Activated CD4-positive, alpha-beta memory T cell treated with anti-CD3 and anti-CD28 coated beads for 36 hours (primary cell): ENCODE data around the gene MAML3. TPM values are rescaled to one million over a fixed set of nuclear protein-coding genes. Genes with fewer than 3 reads are reported as not detected.

Experiments used
- CTCF ChIA-PET: fragments of 350-600 bp; sonication (Branson Sonifier 250); formaldehyde crosslinking; loops from one replicate; lab custom pipeline; 2021; ENCODE audit warnings: antibody characterized with exemption, inconsistent platforms; lab: Charles Lee
- POLR2A ChIA-PET: fragments of 350-600 bp; sonication (Branson Sonifier 250); formaldehyde crosslinking; loops from one replicate; lab custom pipeline; 2021; ENCODE audit warnings: antibody characterized with exemption; lab: Charles Lee
- DNase-seq: peaks from one replicate; pipeline ENCODE4 v3.0.0-alpha.2; 2020
- H3K27ac Mint-ChIP-seq: one replicate; pipeline ENCODE4 v1.8.0; 2021; ENCODE audit warnings: mixed read lengths
- H3K27me3 Mint-ChIP-seq: one replicate; pipeline ENCODE4 v1.8.0; 2021; ENCODE audit warnings: mixed read lengths
- H3K36me3 Mint-ChIP-seq: one replicate; pipeline ENCODE4 v1.8.0; 2021; ENCODE audit warnings: mixed read lengths
- H3K4me1 Mint-ChIP-seq: one replicate; pipeline ENCODE4 v1.8.0; 2021; ENCODE audit warnings: low read depth, mixed read lengths
- H3K4me3 Mint-ChIP-seq: one replicate; pipeline ENCODE4 v1.8.0; 2021; ENCODE audit warnings: mild to moderate bottlenecking, mixed read lengths
- H3K9me3 Mint-ChIP-seq: one replicate; pipeline ENCODE4 v1.8.0; 2021; ENCODE audit warnings: mixed read lengths
- intact Hi-C: fragments of 100-400 bp; cut with micrococcal nuclease; formaldehyde crosslinking; loops from one replicate; pipeline ENCODE4 v1.15.1; 2023
- total RNA-seq, 2 experiments: library from RNA; stranded (reverse); gene quantifications; one replicate each; pipeline ENCODE4 v1.2.3, GENCODE V29; 2021

Gene MAML3
- total RNA-seq, 2 experiments from 2014 or later = 0.51 to 0.76 TPM

GRCh38 chr4:140065393-140065792 lies 88.6 kb downstream of the MAML3 start:
- Mint-ChIP-seq H3K4me1 (peaks cover 7% of the 10 kb centered on the region), H3K36me3 (no peaks in the 10 kb centered on the region), H3K4me3 (no peak overlapping the region), H3K9me3 (no peaks in the 10 kb centered on the region), H3K27me3 (peaks cover 14% of the 10 kb centered on the region), H3K27ac (no peak overlapping the region)
- intact Hi-C loops = no loop called here
- DNase-seq = no peak
- ChIA-PET POLR2A (no interaction called here), CTCF (interaction anchor here (0.6 to 1.0 kb wide), 2 partner anchors 187 to 292 kb away, joined by 3 read pairs; no protein-coding TSS in a partner anchor)

GRCh38 chr4:140061659-140062289 lies 92.2 kb downstream of the MAML3 start:
- no peak for DNase-seq
- H3K27me3 Mint-ChIP-seq = peaks cover 13% of the 10 kb centered on the region

GRCh38 chr4:140061194-140061593 lies 92.8 kb downstream of the MAML3 start:
- no peak overlapping the region for H3K4me3 Mint-ChIP-seq
- ChIA-PET POLR2A (interaction anchor here (1.0 kb wide), 1 partner anchor 90 kb away, joined by 3 read pairs; no protein-coding TSS in a partner anchor), CTCF (no interaction called here)
- H3K27ac Mint-ChIP-seq = no peak overlapping the region
- H3K36me3 Mint-ChIP-seq = no peaks in the 10 kb centered on the region
- intact Hi-C loops = no loop called here
- H3K4me1 Mint-ChIP-seq = peaks cover 3% of the 10 kb centered on the region
- DNase-seq = no peak
- no peaks in the 10 kb centered on the region for H3K9me3 Mint-ChIP-seq
- peaks cover 15% of the 10 kb centered on the region for H3K27me3 Mint-ChIP-seq

More at GRCh38 chr4:140061659-140062289, 92.2 kb downstream of the MAML3 start:
- no peak overlapping the region for H3K27ac Mint-ChIP-seq
- H3K9me3 Mint-ChIP-seq = no peaks in the 10 kb centered on the region
- POLR2A ChIA-PET = interaction anchor here (1.0 kb wide), 1 partner anchor 90 kb away, joined by 3 read pairs; no protein-coding TSS in a partner anchor
- H3K4me1 Mint-ChIP-seq = peaks cover 3% of the 10 kb centered on the region
- intact Hi-C loops = no loop called here
- CTCF ChIA-PET = no interaction called here
- H3K4me3 Mint-ChIP-seq = no peak overlapping the region
- no peaks in the 10 kb centered on the region for H3K36me3 Mint-ChIP-seq

GRCh38 chr4:140059159-140059558 lies 94.8 kb downstream of the MAML3 start:
- CTCF ChIA-PET = interaction anchor here (1.2 kb wide), 1 partner anchor 19 kb away, joined by 4 read pairs; no protein-coding TSS in a partner anchor
- intact Hi-C loops = loop anchor here (10.0 kb wide), 1 partner anchor 46 kb away; no protein-coding TSS in a partner anchor
- no peaks in the 10 kb centered on the region for H3K9me3 Mint-ChIP-seq
- no peak overlapping the region for H3K4me3 Mint-ChIP-seq
- POLR2A ChIA-PET = no interaction called here
- peaks cover 19% of the 10 kb centered on the region for H3K27me3 Mint-ChIP-seq
- no peaks in the 10 kb centered on the region for H3K36me3 Mint-ChIP-seq
- DNase-seq = no peak
- peaks cover 3% of the 10 kb centered on the region for H3K4me1 Mint-ChIP-seq
- no peak overlapping the region for H3K27ac Mint-ChIP-seq

GRCh38 chr4:140057701-140058100 lies 96.3 kb downstream of the MAML3 start:
- Mint-ChIP-seq H3K9me3 (no peaks in the 10 kb centered on the region), H3K27ac (no peak overlapping the region), H3K4me3 (no peak overlapping the region), H3K4me1 (peaks cover 6% of the 10 kb centered on the region), H3K27me3 (peaks cover 24% of the 10 kb centered on the region), H3K36me3 (no peaks in the 10 kb centered on the region)
- intact Hi-C loops = loop anchor here (10.0 kb wide), 1 partner anchor 47 kb away; no protein-coding TSS in a partner anchor
- ChIA-PET CTCF (no interaction called here), POLR2A (no interaction called here)
- DNase-seq = no peak

- no peak overlapping the region for H3K4me3 Mint-ChIP-seq
- DNase-seq = no peak
- H3K4me1 Mint-ChIP-seq = peaks cover 2% of the 10 kb centered on the region
- H3K9me3 Mint-ChIP-seq = no peaks in the 10 kb centered on the region
- H3K36me3 Mint-ChIP-seq = no peaks in the 10 kb centered on the region
- ChIA-PET POLR2A (no interaction called here), CTCF (interaction anchor here (1.4 kb wide), 1 partner anchor 197 kb away, joined by 3 read pairs; no protein-coding TSS in a partner anchor)
- intact Hi-C loops = loop anchor here (10.0 kb wide), 1 partner anchor 49 kb away; no protein-coding TSS in a partner anchor
- H3K27ac Mint-ChIP-seq = no peak overlapping the region
- peaks cover 28% of the 10 kb centered on the region for H3K27me3 Mint-ChIP-seq
These were observed 98.0 kb downstream of the MAML3 start for GRCh38 chr4:140056015-140056414.

- Mint-ChIP-seq H3K4me3 (no peak overlapping the region), H3K9me3 (no peaks in the 10 kb centered on the region), H3K27me3 (peaks cover 29% of the 10 kb centered on the region), H3K4me1 (peaks cover 9% of the 10 kb centered on the region), H3K27ac (no peak overlapping the region), H3K36me3 (no peaks in the 10 kb centered on the region)
- CTCF ChIA-PET = no interaction called here
- intact Hi-C loops = loop anchor here (10.0 kb wide), 1 partner anchor 50 kb away; no protein-coding TSS in a partner anchor
- DNase-seq = no peak
- POLR2A ChIA-PET = no interaction called here
These were observed 99.1 kb downstream of the MAML3 start for GRCh38 chr4:140054861-140055260.

GRCh38 chr4:140053185-140053584 lies 100.8 kb downstream of the MAML3 start:
- Mint-ChIP-seq H3K27me3 (peaks cover 37% of the 10 kb centered on the region), H3K4me3 (no peak overlapping the region), H3K4me1 (peaks cover 23% of the 10 kb centered on the region), H3K9me3 (no peaks in the 10 kb centered on the region), H3K27ac (no peak overlapping the region), H3K36me3 (no peaks in the 10 kb centered on the region)
- ChIA-PET CTCF (interaction anchor here (1.2 to 2.4 kb wide), 4 partner anchors 17 to 200 kb away, joined by 3 to 17 read pairs (median 4); no protein-coding TSS in a partner anchor), POLR2A (no interaction called here)
- DNase-seq = no peak
- intact Hi-C loops = loop anchor here (10.0 kb wide), 1 partner anchor 52 kb away; no protein-coding TSS in a partner anchor

GRCh38 chr4:140052050-140052449 lies 101.9 kb downstream of the MAML3 start:
- H3K27ac Mint-ChIP-seq = no peak overlapping the region
- H3K9me3 Mint-ChIP-seq = no peaks in the 10 kb centered on the region
- DNase-seq = peak; percentile 43
- H3K4me3 Mint-ChIP-seq = no peak overlapping the region
- CTCF ChIA-PET = interaction anchor here (0.6 to 2.4 kb wide), 11 partner anchors 18 to 320 kb away, joined by 3 to 17 read pairs (median 3); no protein-coding TSS in a partner anchor
- H3K27me3 Mint-ChIP-seq = peaks cover 42% of the 10 kb centered on the region
- POLR2A ChIA-PET = no interaction called here
- peaks cover 24% of the 10 kb centered on the region for H3K4me1 Mint-ChIP-seq
- intact Hi-C loops = loop anchor here (1.0 to 10.0 kb wide), 2 partner anchors 53 to 201 kb away; no protein-coding TSS in a partner anchor
- H3K36me3 Mint-ChIP-seq = no peaks in the 10 kb centered on the region

GRCh38 chr4:140049849-140050637 lies 103.9 kb downstream of the MAML3 start:
- ChIA-PET CTCF (interaction anchor here (0.6 to 1.9 kb wide), 6 partner anchors 20 to 204 kb away, joined by 3 to 7 read pairs (median 3); no protein-coding TSS in a partner anchor), POLR2A (no interaction called here)
- Mint-ChIP-seq H3K27ac (no peak overlapping the region), H3K4me3 (peak overlapping the region; percentile 57), H3K4me1 (peaks cover 24% of the 10 kb centered on the region), H3K36me3 (no peaks in the 10 kb centered on the region), H3K27me3 (peaks cover 36% of the 10 kb centered on the region), H3K9me3 (no peaks in the 10 kb centered on the region)
- DNase-seq = peak; percentile 19
- intact Hi-C loops = loop anchor here (1.0 to 10.0 kb wide), 4 partner anchors 21 to 316 kb away; no protein-coding TSS in a partner anchor

GRCh38 chr4:140049024-140049848 lies 104.7 kb downstream of the MAML3 start:
- H3K9me3 Mint-ChIP-seq = no peaks in the 10 kb centered on the region
- H3K4me1 Mint-ChIP-seq = peaks cover 24% of the 10 kb centered on the region
- ChIA-PET CTCF (interaction anchor here (0.8 to 1.9 kb wide), 7 partner anchors 21 to 204 kb away, joined by 3 to 7 read pairs (median 3); no protein-coding TSS in a partner anchor), POLR2A (no interaction called here)
- H3K27me3 Mint-ChIP-seq = peaks cover 32% of the 10 kb centered on the region
- H3K4me3 Mint-ChIP-seq = peak overlapping the region; percentile 57
- no peak overlapping the region for H3K27ac Mint-ChIP-seq
- peak; percentile 62 for DNase-seq
- H3K36me3 Mint-ChIP-seq = no peaks in the 10 kb centered on the region
- intact Hi-C loops = loop anchor here (2.0 kb wide), 2 partner anchors 22 to 102 kb away; no protein-coding TSS in a partner anchor
